Skin epidermis (tissue), 12 donors: Measurements from ENCODE around the gene TUBG2.

Experiments
- H3K27ac ChIP-seq, 21 experiments: fragments of 200-600 bp; sonication (generic) in 11 of 21; one replicate each; pipeline ENCODE4 v1.5.0; 2020; ENCODE audit warnings: mild to moderate bottlenecking in 3 of 21, inconsistent platforms in 2 of 21, moderate library complexity in 2 of 21
- H3K4me3 ChIP-seq, 7 experiments: fragments of 200-600 bp; sonication (generic) in 2 of 7; one replicate each; pipeline ENCODE4 v1.5.0; 2020; ENCODE audit warnings: inconsistent platforms in 2 of 7, mild to moderate bottlenecking in 2 of 7, moderate library complexity in 1 of 7

The TUBG2 gene

DNA sequence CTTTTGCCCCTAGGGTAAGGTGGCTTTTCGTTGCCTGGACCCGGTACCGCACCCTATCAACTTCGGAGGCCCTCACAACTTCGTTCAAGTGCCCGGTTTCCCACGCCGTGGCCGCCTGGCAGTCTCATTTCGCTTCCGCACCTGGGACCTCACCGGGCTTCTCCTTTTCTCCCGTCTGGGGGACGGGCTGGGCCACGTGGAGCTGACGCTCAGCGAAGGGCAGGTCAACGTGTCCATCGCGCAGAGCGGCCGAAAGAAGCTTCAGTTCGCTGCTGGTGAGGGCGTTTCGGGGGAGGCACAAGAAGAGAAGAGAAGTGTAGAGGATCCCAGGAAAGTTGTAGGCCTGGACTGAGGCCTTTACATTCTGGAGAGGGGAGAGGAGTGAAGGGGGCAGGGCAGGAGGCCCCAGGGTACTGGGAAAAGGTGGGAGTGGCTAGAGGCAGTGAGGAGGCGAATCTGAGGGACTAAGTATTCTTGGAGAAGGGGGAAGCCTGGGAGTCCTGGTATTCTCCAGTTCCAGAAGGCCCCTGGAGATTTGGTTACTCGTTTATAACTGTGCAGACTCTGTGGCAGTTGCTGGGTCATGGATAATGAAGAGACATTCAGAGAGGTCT is 28.7 kb downstream of the TUBG2 start:
- Histone ChIP-seq H3K27ac (no peak overlapping the region), H3K4me3 (no peak overlapping the region)

- H3K4me3 ChIP-seq = no peak overlapping the region
- H3K27ac ChIP-seq = no peak overlapping the region
Observed at GRCh38 chr17:42690596-42690995, 31.5 kb downstream of the TUBG2 start.

- Histone ChIP-seq H3K27ac (no peak overlapping the region), H3K4me3 (no peak overlapping the region)
Observed at GRCh38 chr17:42691021-42691545, 32.0 kb downstream of the TUBG2 start.

DNA sequence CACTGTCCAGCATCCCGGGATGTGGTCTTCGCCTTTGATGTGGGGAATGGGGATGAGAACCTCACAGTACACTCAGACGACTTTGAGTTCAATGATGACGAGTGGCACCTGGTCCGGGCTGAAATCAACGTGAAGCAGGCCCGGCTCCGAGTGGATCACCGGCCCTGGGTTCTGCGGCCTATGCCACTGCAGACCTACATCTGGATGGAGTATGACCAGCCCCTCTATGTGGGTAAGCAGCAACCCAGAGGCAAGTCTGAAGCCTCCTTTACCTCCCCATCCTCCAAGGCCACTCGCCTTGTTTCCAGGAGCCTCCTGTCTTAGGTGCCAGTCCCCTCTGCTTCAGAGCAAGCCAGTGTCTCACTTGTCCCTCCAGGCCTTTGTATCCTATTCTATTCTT is 33.4 kb downstream of the TUBG2 start:
- Histone ChIP-seq H3K27ac (no peak overlapping the region), H3K4me3 (no peak overlapping the region)

DNA sequence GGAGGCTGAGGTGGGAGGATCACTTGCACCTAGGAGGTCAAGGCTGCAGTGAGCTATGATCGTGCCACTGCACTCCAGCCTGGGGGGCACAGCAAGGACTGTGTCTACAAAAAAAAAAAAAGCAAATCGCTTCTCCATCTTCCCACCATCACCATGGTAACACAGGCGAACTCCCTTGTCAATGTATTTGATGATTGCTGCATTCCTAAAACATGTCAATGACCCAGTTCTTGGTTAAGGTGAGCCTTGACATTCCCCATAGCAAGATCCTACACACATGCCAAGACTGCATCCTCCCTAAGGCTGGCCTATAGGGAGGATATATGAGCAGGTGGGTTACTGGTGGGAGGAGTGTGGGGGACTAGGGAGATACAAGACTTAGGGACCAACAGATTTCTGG is 35.4 kb downstream of the TUBG2 start:
- H3K27ac ChIP-seq = no peak overlapping the region
- H3K4me3 ChIP-seq = no peak overlapping the region

DNA sequence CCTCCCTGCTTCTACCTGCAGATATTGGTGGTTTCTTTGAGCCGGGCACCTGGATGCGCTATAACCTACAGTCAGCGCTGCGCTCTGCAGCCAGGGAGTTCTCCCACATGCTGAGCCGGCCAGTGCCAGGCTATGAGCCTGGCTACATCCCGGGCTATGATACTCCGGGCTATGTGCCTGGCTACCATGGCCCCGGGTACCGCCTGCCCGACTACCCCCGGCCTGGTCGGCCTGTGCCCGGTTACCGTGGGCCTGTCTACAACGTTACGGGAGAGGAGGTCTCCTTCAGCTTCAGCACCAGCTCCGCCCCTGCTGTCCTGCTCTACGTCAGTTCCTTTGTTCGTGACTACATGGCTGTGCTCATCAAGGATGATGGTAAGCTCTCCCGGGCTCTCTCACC is 36.4 kb downstream of the TUBG2 start:
- H3K4me3 ChIP-seq = no peak overlapping the region
- H3K27ac ChIP-seq = no peak overlapping the region

DNA sequence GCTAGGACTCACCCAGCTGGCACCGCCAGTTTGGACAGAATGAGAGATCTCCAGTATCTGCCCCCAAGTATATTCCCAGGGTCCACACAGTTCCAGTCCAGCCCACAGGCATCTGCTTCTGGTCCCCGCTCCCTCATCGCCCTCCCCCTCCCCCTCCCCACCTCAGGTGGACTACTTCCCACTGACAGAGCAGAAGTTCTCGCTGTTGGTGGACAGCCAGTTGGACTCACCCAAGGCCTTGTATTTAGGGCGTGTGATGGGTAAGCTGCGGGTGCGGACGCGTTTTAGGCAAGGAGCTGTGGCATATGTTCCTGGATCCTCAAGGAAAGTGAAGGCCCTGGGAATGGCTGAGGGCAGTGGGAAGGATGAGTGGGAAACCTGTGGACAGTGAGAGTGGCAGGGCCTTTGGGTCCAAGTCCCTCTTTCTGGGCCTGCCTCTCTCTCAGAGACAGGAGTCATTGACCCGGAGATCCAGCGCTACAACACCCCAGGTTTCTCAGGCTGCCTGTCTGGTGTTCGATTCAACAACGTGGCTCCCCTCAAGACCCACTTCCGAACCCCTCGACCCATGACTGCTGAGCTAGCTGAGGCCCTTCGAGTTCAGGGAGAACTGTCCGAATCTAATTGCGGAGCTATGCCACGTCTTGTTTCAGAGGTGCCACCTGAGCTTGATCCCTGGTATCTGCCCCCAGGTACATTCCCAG is 38.2 kb downstream of the TUBG2 start:
- H3K27ac ChIP-seq = no peak overlapping the region
- no peak overlapping the region for H3K4me3 ChIP-seq

GRCh38 chr17:42698736-42699414 is 39.8 kb downstream of the TUBG2 start:
- H3K27ac ChIP-seq = no peak overlapping the region
- no peak overlapping the region for H3K4me3 ChIP-seq

DNA sequence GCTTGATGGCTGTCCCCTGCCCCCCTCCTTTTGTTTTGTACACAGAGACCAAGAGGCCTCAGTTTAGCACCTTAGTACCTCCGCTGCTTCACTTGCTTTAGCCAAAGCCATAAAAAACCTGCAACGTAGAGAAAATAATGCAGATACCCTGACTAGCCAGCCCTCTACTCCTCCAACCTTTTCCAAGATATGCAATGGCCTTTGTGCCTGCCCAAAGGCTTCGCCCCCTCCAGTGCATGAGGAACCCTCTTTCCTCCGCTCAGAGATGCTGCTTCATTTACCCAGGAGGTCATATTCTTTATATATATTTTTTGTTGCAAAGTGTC is 40.3 kb downstream of the TUBG2 start:
- H3K27ac ChIP-seq = no peak overlapping the region
- no peak overlapping the region for H3K4me3 ChIP-seq

DNA sequence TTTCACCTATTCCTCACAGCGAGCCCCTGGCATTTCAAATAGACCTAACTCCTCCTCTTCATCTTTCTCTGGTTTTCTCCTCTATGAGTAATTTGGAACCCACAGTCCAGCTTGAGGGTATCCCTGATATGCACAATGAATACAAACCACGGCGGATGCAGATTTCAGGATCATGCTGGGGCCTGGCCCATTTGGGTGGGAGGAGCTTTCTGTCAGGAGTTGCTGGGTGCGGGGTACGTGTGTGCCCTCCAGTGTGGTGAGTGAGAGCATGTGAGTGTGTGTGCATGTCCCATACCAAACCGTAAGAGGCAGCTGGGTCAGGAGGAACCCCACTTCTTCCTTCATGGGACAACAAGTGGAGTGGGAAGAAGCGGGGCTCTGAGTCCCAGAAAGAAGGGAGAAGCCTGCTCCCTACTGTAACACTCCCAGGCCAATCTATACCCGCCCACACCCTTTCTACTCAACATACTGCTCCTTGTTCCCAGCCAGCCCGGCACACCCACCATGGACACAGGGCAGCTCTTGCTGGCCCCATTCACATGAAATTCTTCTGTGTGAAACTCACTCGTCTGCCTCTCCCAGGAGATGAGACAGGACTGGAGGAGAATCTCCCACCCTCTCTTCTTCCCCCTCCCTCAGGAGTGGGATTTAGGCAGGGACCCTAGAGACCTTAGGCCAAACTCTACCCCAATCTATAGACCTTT is 41.7 kb downstream of the TUBG2 start:
- Histone ChIP-seq H3K27ac (no peak overlapping the region), H3K4me3 (no peak overlapping the region)

DNA sequence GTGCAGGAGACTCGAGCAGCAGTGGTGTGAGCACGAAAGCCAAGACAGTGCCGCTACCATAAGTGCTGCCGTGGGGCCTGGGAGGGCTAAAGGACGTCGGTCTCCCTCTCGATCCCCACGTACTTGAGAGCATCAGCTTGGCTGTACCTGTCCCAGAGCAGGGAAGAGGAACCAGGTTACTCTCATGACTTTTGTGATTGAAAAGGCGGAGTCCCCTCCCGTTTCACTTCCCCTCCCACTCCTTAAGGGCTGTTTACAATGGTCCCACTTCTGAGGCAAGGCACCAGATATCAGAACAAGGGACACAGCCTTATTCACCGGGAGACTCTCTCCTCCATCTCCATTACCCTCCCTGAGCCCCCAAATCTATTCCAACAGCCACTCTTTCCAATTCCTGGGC is 43.4 kb downstream of the TUBG2 start:
- H3K4me3 ChIP-seq = no peak overlapping the region
- H3K27ac ChIP-seq = peak overlapping the region in 1 of 21 experiments; percentile 52

DNA sequence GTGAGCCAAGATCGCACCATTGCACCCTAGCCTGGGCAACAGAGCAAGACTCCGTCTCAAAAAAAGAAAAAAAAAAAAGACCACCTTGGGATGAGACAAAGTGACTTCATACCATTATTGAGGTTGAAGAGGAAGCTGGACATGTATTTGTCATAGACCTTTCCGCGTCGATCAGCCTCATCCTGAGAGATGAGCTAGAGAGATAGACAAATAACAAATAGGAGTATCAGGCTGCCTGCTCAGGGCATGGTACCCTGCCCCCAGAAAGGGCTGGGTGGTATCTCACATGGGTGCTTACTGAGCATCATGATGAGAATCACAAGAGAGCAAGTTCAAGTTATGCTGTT is 45.4 kb downstream of the TUBG2 start:
- Histone ChIP-seq H3K27ac (peak overlapping the region in 2 of 21 experiments; percentile 2 to 61), H3K4me3 (no peak overlapping the region)

GRCh38 chr17:42704837-42705494 is 45.9 kb downstream of the TUBG2 start:
- Histone ChIP-seq H3K4me3 (no peak overlapping the region), H3K27ac (peak overlapping the region in 3 of 21 experiments; percentile 18 to 61 (median 40))

DNA sequence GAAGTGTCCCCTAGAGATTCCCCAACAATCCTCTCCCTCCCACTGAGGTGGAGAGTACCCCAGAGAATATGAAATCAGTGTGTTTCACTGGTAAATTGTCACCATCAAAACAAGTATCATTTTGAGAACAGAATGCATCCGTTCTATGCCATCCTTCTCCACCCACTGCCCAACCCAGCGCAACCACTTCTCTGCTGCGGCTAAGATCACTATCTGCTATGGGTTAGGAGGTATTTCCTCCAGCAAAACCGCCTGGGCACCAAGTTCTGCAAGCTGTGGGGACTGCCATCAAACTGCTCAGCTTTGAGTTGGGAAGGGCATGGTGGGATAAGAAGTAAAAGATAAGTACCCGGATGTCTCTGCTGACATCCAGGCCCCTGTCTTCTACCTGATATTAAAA is 47.6 kb downstream of the TUBG2 start:
- H3K4me3 ChIP-seq = no peak overlapping the region
- H3K27ac ChIP-seq = peak overlapping the region in 2 of 21 experiments; percentile 5 to 63

GRCh38 chr17:42708588-42708987 is 49.5 kb downstream of the TUBG2 start:
- no peak overlapping the region for H3K4me3 ChIP-seq
- no peak overlapping the region for H3K27ac ChIP-seq

DNA sequence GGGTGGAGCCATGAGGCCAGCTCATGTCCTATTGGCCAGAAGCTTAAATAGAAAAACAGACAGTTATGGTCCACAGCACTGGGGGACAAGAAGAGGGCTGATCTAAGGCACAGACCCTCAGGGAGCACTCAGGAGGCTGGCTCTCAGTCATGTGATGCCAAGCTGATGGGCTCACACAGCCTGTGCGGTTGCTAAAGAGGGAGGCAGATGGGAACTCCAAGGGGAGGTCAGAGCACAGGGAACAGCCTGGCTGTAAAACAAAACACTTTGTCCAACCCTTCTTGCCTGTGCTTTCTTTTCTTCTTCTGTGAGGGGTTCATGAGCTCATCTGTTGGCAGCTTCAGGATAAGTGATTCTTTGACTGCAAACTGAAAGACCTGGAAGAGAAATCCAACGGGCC is 50.5 kb downstream of the TUBG2 start:
- Histone ChIP-seq H3K27ac (peak overlapping the region in 1 of 21 experiments; percentile 8), H3K4me3 (no peak overlapping the region)
